AG09309 (cell line): ENCODE data around the gene HIPK2.

Experiments
- DNase-seq: peaks from one replicate; pipeline ENCODE4 v3.0.0-alpha.2; 2010; ENCODE audit warnings: low read depth
- H3K4me3 ChIP-seq: 2 replicates; pipeline ENCODE4 v1.5.1; 2011; ENCODE audit warnings: mild to moderate bottlenecking, low read depth, low read length, moderate library complexity; ENCODE audit not compliant: control insufficient read depth
- CTCF ChIP-seq: IDR thresholded peaks from 2 replicates; pipeline ENCODE4 v1.5.1; 2011; ENCODE audit warnings: mild to moderate bottlenecking, low read depth, low read length, inconsistent platforms; ENCODE audit not compliant: insufficient read depth, control insufficient read depth; ENCODE audit errors: missing control alignments

Gene HIPK2

GRCh38 chr7:139776486-139777132, 1.2 kb downstream of the HIPK2 start:
- no peak for DNase-seq
- peak overlapping the region; percentile 93 for H3K4me3 ChIP-seq
- TF ChIP-seq CTCF = no peak

- TF ChIP-seq CTCF = peak; percentile 71
- no peak for DNase-seq
- H3K4me3 ChIP-seq = peak overlapping the region; percentile 93
Observed at GRCh38 chr7:139775829-139776266, 1.9 kb downstream of the HIPK2 start.

GRCh38 chr7:139774376-139774775, 3.4 kb downstream of the HIPK2 start:
- DNase-seq = peak; percentile 55
- TF ChIP-seq CTCF = no peak
- no peak overlapping the region for H3K4me3 ChIP-seq

- no peak for TF ChIP-seq CTCF
- DNase-seq = no peak
- no peak overlapping the region for H3K4me3 ChIP-seq
Observed at GRCh38 chr7:139773371-139773770, 4.4 kb downstream of the HIPK2 start.

GRCh38 chr7:139772873-139773272, 4.9 kb downstream of the HIPK2 start:
- TF ChIP-seq CTCF = no peak
- H3K4me3 ChIP-seq = no peak overlapping the region
- DNase-seq = no peak

- no peak overlapping the region for H3K4me3 ChIP-seq
- TF ChIP-seq CTCF = no peak
- DNase-seq = no peak
Observed at GRCh38 chr7:139772115-139772514, 5.7 kb downstream of the HIPK2 start.
